H9 (cell line): ENCODE measurements around the gene RIMBP2. TPM values are rescaled to one million over a fixed set of nuclear protein-coding genes. Genes with fewer than 3 reads are reported as not detected.

Source experiments
- DNase-seq: peaks from one replicate; pipeline ENCODE4 v3.0.0-alpha.2; 2017
- H2AFZ ChIP-seq: one replicate; pipeline ENCODE4 v1.6.1; 2013; ENCODE audit warnings: mild to moderate bottlenecking, low read length, control low read depth, moderate library complexity
- H2AK5ac ChIP-seq: 2 replicates; pipeline ENCODE4 v1.6.1; 2013; ENCODE audit warnings: low read length, control low read depth, mixed read lengths; ENCODE audit not compliant: insufficient read length
- H2BK120ac ChIP-seq: one replicate; pipeline ENCODE4 v1.6.1; 2013; ENCODE audit warnings: low read depth, mild to moderate bottlenecking, low read length, control low read depth, inconsistent platforms; ENCODE audit not compliant: poor library complexity, severe bottlenecking
- H2BK12ac ChIP-seq: 2 replicates; pipeline ENCODE4 v1.6.1; 2013; ENCODE audit warnings: low read length, control low read depth, mixed read lengths, low read depth; ENCODE audit not compliant: insufficient read length
- H2BK15ac ChIP-seq: 2 replicates; pipeline ENCODE4 v1.6.1; 2013; ENCODE audit warnings: low read depth, low read length, control low read depth
- H2BK20ac ChIP-seq: one replicate; pipeline ENCODE4 v1.6.1; 2013; ENCODE audit warnings: low read depth, mild to moderate bottlenecking, low read length, control low read depth, inconsistent platforms; ENCODE audit not compliant: poor library complexity, severe bottlenecking
- H2BK5ac ChIP-seq: 2 replicates; pipeline ENCODE4 v1.6.1; 2013; ENCODE audit warnings: low read length, control low read depth, mixed read lengths; ENCODE audit not compliant: insufficient read length
- H3K14ac ChIP-seq: 2 replicates; pipeline ENCODE4 v1.6.1; 2013; ENCODE audit warnings: low read length, control low read depth; ENCODE audit not compliant: insufficient read depth
- H3K18ac ChIP-seq: 2 replicates; pipeline ENCODE4 v1.6.1; 2013; ENCODE audit warnings: low read depth, mild to moderate bottlenecking, mixed read lengths, low read length, control low read depth; ENCODE audit not compliant: insufficient read length
- H3K23ac ChIP-seq: 2 replicates; pipeline ENCODE4 v1.6.1; 2013; ENCODE audit warnings: low read length, control low read depth, mixed read lengths, low read depth; ENCODE audit not compliant: insufficient read length
- H3K23me2 ChIP-seq: 2 replicates; pipeline ENCODE4 v1.6.1; 2013; ENCODE audit warnings: low read depth, mild to moderate bottlenecking, mixed read lengths, low read length, control low read depth; ENCODE audit not compliant: insufficient read length, poor library complexity, severe bottlenecking
- H3K27ac ChIP-seq: 2 replicates; pipeline ENCODE4 v1.5.1; 2013; ENCODE audit warnings: low read length, control low read depth, mixed read lengths, low read depth; ENCODE audit not compliant: insufficient read length
- H3K27me3 ChIP-seq: 2 replicates; pipeline ENCODE4 v1.6.1; 2013; ENCODE audit warnings: low read length, control low read depth, inconsistent platforms; ENCODE audit not compliant: insufficient read depth
- H3K4ac ChIP-seq: 2 replicates; pipeline ENCODE4 v1.6.1; 2013; ENCODE audit warnings: low read depth, mild to moderate bottlenecking, control low read depth, inconsistent platforms, low read length, moderate library complexity
- H3K4me1 ChIP-seq: 2 replicates; pipeline ENCODE4 v1.6.1; 2013; ENCODE audit warnings: low read length, control low read depth, inconsistent platforms; ENCODE audit not compliant: insufficient read depth
- H3K4me2 ChIP-seq: 2 replicates; pipeline ENCODE4 v1.6.1; 2013; ENCODE audit warnings: low read length, control low read depth, mixed read lengths; ENCODE audit not compliant: insufficient read length, insufficient read depth
- H3K56ac ChIP-seq: 2 replicates; pipeline ENCODE4 v1.6.1; 2013; ENCODE audit warnings: low read depth, mild to moderate bottlenecking, mixed read lengths, low read length, control low read depth; ENCODE audit not compliant: insufficient read length
- H3K79me1 ChIP-seq: 2 replicates; pipeline ENCODE4 v1.6.1; 2013; ENCODE audit warnings: low read depth, mild to moderate bottlenecking, moderate library complexity, low read length, control low read depth, inconsistent platforms; ENCODE audit not compliant: insufficient read depth, poor library complexity, severe bottlenecking
- H3K79me2 ChIP-seq: 2 replicates; pipeline ENCODE4 v1.6.1; 2013; ENCODE audit warnings: low read length, control low read depth, inconsistent platforms; ENCODE audit not compliant: insufficient read depth
- H3K9ac ChIP-seq: 2 replicates; pipeline ENCODE4 v1.6.1; 2013; ENCODE audit warnings: low read length, control low read depth, mixed read lengths; ENCODE audit not compliant: insufficient read length; ENCODE audit errors: extremely low read depth
- H3K9me3 ChIP-seq: one replicate; pipeline ENCODE4 v1.6.1; 2013; ENCODE audit warnings: low read depth, low read length, inconsistent platforms; ENCODE audit not compliant: control insufficient read depth
- H3T11ph ChIP-seq: one replicate; pipeline ENCODE4 v1.6.1; 2013; ENCODE audit warnings: mild to moderate bottlenecking, low read length, control low read depth, inconsistent platforms
- H4K20me1 ChIP-seq: one replicate; pipeline ENCODE4 v1.6.1; 2013; ENCODE audit not compliant: control insufficient read depth, insufficient read length, insufficient read depth
- H4K5ac ChIP-seq: 2 replicates; pipeline ENCODE4 v1.6.1; 2013; ENCODE audit warnings: low read depth, mild to moderate bottlenecking, mixed read lengths, low read length, control low read depth; ENCODE audit not compliant: insufficient read length
- H4K8ac ChIP-seq: replicated peaks from 2 replicates; pipeline ENCODE4 v1.6.1; 2013; ENCODE audit warnings: low read length, control low read depth, mixed read lengths, low read depth; ENCODE audit not compliant: insufficient read length
- H4K91ac ChIP-seq: 2 replicates; pipeline ENCODE4 v1.6.1; 2013; ENCODE audit warnings: low read depth, mild to moderate bottlenecking, moderate library complexity, mixed read lengths, low read length, control low read depth; ENCODE audit not compliant: insufficient read length
- H3K27ac Mint-ChIP-seq, 3 experiments: 2 replicates in 2 of 3; 3 replicates in 1 of 3; pipeline ENCODE4 v1.8.0; 2020 to 2021; ENCODE audit warnings: mixed read lengths in 3 of 3, mild to moderate bottlenecking in 1 of 3, moderate library complexity in 1 of 3
- H3K27me3 Mint-ChIP-seq: 2 replicates; pipeline ENCODE4 v1.8.0; 2021; ENCODE audit warnings: low read depth, mild to moderate bottlenecking, moderate library complexity, mixed read lengths
- H3K36me3 Mint-ChIP-seq, 3 experiments: 2 replicates in 2 of 3; 3 replicates in 1 of 3; pipeline ENCODE4 v1.8.0; 2020 to 2021; ENCODE audit warnings: low read depth in 3 of 3, mixed read lengths in 3 of 3; ENCODE audit not compliant: insufficient read depth in 1 of 3
- H3K4me1 Mint-ChIP-seq, 2 experiments: 2 replicates each; pipeline ENCODE4 v1.8.0; 2020; ENCODE audit warnings: mixed read lengths in 2 of 2
- H3K4me3 Mint-ChIP-seq, 2 experiments: 2 replicates in 1 of 2; 3 replicates in 1 of 2; pipeline ENCODE4 v1.8.0; 2020 to 2021; ENCODE audit warnings: mild to moderate bottlenecking in 2 of 2, mixed read lengths in 2 of 2, moderate library complexity in 1 of 2
- H3K9me3 Mint-ChIP-seq, 2 experiments: 2 replicates in 1 of 2; 3 replicates in 1 of 2; pipeline ENCODE4 v1.8.0; 2020; ENCODE audit warnings: mild to moderate bottlenecking in 2 of 2, mixed read lengths in 2 of 2, moderate library complexity in 1 of 2
- WGBS: extraction: QIAGEN DNeasy Blood & Tissue Kit; methylation state at CpG from one replicate; pipeline ENCODE4 v1.1.7; 2013; ENCODE audit warnings: missing lambda C conversion rate, low lambda C conversion rate, mixed read lengths; ENCODE audit not compliant: insufficient read length; ENCODE audit errors: extremely low coverage; 5-methylcytosine and 5-hydroxymethylcytosine counted together
- total RNA-seq: library from RNA; stranded (reverse); gene quantifications from 2 replicates; pipeline ENCODE4 v1.2.1, GENCODE V29; 2021
- TF ChIP-seq, protein P1 (sequence below): fragments of 200-600 bp; sonication (generic); conservative IDR thresholded peaks from 3 replicates; pipeline ENCODE4 v1.8.0; 2021; ENCODE audit warnings: antibody characterized with exemption, mild to moderate bottlenecking

RIMBP2 gene
- total RNA-seq, 1 experiment from 2014 or later = 0.70 TPM

DNA sequence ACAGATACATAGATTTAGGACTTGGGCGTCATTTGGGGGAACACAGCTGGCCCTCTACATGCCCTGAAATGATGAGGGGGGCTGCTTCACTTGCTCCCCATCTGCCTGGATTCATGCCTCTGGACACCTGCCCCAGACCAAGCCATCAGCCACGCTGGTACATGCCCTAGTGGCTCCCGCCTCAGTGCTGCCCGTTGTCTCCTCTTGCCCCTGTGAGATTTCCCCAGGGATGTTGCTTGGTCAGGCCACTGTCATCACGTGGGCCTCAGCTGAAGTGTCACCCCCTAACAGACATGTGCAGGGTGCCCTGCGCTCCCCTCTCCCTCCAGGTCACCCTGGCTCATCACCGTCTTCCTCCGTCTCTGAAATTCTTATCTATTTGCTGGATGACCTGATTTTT lies 220.9 kb downstream of the RIMBP2 start:
- H3T11ph ChIP-seq = no peak overlapping the region
- H3K27ac ChIP-seq = no peak overlapping the region
- Mint-ChIP-seq H3K9me3 (no peaks in the 10 kb centered on the region; a peak in 1 of 5 replicates), H3K36me3 (peaks cover 0 to 1% (median 0%) of the 10 kb centered on the region in 3 experiments; a peak in 1 of 7 replicates), H3K4me1 (peaks cover 3 to 5% of the 10 kb centered on the region in 2 experiments; a peak in 2 of 4 replicates), H3K27ac (no peak overlapping the region; a peak in 1 of 7 replicates), H3K4me3 (no peak overlapping the region), H3K27me3 (peaks cover 6% of the 10 kb centered on the region)
- TF ChIP-seq, protein P1, sequence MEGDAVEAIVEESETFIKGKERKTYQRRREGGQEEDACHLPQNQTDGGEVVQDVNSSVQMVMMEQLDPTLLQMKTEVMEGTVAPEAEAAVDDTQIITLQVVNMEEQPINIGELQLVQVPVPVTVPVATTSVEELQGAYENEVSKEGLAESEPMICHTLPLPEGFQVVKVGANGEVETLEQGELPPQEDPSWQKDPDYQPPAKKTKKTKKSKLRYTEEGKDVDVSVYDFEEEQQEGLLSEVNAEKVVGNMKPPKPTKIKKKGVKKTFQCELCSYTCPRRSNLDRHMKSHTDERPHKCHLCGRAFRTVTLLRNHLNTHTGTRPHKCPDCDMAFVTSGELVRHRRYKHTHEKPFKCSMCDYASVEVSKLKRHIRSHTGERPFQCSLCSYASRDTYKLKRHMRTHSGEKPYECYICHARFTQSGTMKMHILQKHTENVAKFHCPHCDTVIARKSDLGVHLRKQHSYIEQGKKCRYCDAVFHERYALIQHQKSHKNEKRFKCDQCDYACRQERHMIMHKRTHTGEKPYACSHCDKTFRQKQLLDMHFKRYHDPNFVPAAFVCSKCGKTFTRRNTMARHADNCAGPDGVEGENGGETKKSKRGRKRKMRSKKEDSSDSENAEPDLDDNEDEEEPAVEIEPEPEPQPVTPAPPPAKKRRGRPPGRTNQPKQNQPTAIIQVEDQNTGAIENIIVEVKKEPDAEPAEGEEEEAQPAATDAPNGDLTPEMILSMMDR = no peak
- no peak overlapping the region for H2BK120ac ChIP-seq
- no peak overlapping the region for H3K23ac ChIP-seq
- no CpG with 5 or more reads among the region's 8 CpGs for WGBS
- no peak overlapping the region for H2AFZ ChIP-seq
- no peak overlapping the region for H3K4ac ChIP-seq
- no peak overlapping the region for H2BK5ac ChIP-seq
- no peaks in the 10 kb centered on the region for H3K9me3 ChIP-seq
- H2BK20ac ChIP-seq = no peak overlapping the region
- no peaks in the 10 kb centered on the region for H3K79me1 ChIP-seq
- H4K5ac ChIP-seq = no peak overlapping the region
- no peak overlapping the region for H3K14ac ChIP-seq
- no peak overlapping the region for H3K56ac ChIP-seq
- no peak for DNase-seq
- no peaks in the 10 kb centered on the region for H3K79me2 ChIP-seq
- no peak overlapping the region for H2BK12ac ChIP-seq
- no peaks in the 10 kb centered on the region for H4K20me1 ChIP-seq
- H4K8ac ChIP-seq = no peak overlapping the region
- no peak overlapping the region for H4K91ac ChIP-seq
- no peak overlapping the region for H3K4me2 ChIP-seq
- no peak overlapping the region for H3K9ac ChIP-seq
- no peak overlapping the region for H2AK5ac ChIP-seq
- H3K27me3 ChIP-seq = no peaks in the 10 kb centered on the region
- no peaks in the 10 kb centered on the region for H3K23me2 ChIP-seq
- no peaks in the 10 kb centered on the region for H3K4me1 ChIP-seq
- H3K18ac ChIP-seq = no peak overlapping the region
- no peak overlapping the region for H2BK15ac ChIP-seq
